Bladder microvascular endothelial cell (primary cell): ENCODE data around the gene VN1R2. TPM values are rescaled to one million over a fixed set of nuclear protein-coding genes. Genes with fewer than 3 reads are reported as not detected.

ENCODE experiments used
- total RNA-seq: library from RNA; depleted of rRNA; stranded (reverse); fragments of >200 nt; gene quantifications from 2 replicates; pipeline ENCODE4 v1.2.3, GENCODE V29; 2014

Gene VN1R2, protein sequence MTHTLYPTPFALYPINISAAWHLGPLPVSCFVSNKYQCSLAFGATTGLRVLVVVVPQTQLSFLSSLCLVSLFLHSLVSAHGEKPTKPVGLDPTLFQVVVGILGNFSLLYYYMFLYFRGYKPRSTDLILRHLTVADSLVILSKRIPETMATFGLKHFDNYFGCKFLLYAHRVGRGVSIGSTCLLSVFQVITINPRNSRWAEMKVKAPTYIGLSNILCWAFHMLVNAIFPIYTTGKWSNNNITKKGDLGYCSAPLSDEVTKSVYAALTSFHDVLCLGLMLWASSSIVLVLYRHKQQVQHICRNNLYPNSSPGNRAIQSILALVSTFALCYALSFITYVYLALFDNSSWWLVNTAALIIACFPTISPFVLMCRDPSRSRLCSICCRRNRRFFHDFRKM
- total RNA-seq, result under 0.01 TPM in 1 of 2 replicates, not detected in the other

GRCh38 chr19:53257715-53258342 is at the start of gene VN1R2:
VN1R2 (plus strand) TSS chr19:53258292; CDS start chr19:53258376, 84 bp downstream.

DNA sequence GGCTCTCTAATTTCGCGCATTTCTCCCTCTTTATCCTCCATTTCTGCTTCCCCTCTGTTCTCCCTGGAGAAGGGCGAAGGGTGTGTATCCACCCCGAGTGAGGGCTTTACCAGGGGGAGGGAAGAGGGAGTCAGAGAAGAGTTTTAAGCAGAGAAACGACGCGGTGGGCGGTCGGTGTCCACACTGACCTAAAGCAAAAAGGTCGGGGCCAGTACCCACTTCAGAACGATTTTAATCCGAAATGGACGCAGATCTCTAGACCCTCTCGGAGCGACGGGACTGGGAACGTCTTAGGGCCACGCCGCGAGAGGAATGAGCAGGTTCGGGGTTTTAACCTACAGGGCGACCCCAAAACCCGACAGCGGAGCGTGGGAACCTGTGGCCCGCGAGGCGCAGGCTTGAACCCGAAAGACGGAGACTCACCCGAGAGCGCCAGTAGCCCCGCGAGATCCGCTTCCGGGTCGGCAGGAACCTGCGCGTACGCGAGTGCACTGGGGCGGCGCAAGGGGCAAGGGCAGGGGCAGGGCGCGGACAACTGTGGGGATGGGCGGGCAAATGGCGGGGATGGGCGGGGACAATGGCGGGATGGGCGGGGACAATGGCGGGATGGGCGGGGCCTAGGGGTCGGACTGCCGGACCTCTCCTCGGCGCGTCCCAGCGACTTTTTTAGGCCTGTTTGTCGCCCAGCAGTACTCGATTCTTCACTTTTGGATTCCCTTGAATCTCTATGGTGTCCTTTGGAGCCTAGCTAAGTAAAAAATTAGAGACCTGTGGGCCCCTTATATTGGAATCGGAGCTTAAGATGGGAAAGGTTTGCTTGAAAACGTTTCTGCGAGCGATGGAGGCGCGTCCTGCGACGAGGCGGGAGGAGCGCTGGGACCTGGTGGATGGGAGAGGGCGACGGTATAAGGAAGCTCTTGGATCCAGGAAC is 3.4 kb upstream of the VN1R2 start, which contains the start of gene ZNF677:
Gene ZNF677 (minus strand): TSS at position 463 of the 931 bp plus-strand sequence. CDS start 3,323 bp downstream, outside the sequence.

GRCh38 chr19:53267623-53268022 is 9.5 kb downstream of the VN1R2 start, which contains the start of gene VN1R4:
VN1R4 (minus strand) TSS chr19:53267723; CDS start chr19:53267665, 58 bp downstream.

Other genes starting within 250 kb of the VN1R2 start
- gene ERVV-1, start 244.4 kb upstream of the VN1R2 start, total RNA-seq, result not detected in 2 replicates
- gene ERVV-2, start 213.6 kb upstream of the VN1R2 start, total RNA-seq, result not detected in 2 replicates
- 11.7 and 28.2 TPM in 2 replicates for gene ZNF160, start 154.9 kb upstream of the VN1R2 start, total RNA-seq
- 2.3 and 2.9 TPM in 2 replicates for gene ZNF415, start 125.4 kb upstream of the VN1R2 start, total RNA-seq
- 5.7 and 8.3 TPM in 2 replicates for gene ZNF347, start 99.2 kb upstream of the VN1R2 start, total RNA-seq
- 1.6 and 2.3 TPM in 2 replicates for gene ZNF665, start 64.9 kb upstream of the VN1R2 start, total RNA-seq
- 10.4 and 23.4 TPM in 2 replicates for gene ZNF677, start 3.4 kb upstream of the VN1R2 start, total RNA-seq
- gene VN1R4, start 9.4 kb downstream of the VN1R2 start, total RNA-seq, result not detected in 2 replicates
- 6.0 and 10.5 TPM in 2 replicates for gene ZNF845, start 75.5 kb downstream of the VN1R2 start, total RNA-seq
- 5.0 and 8.6 TPM in 2 replicates for gene ZNF525, start 107.4 kb downstream of the VN1R2 start, total RNA-seq
- gene ZNF765, start 136.9 kb downstream of the VN1R2 start, total RNA-seq, result 10.0 and 18.0 TPM in 2 replicates
- 6.2 and 11.4 TPM in 2 replicates for gene ZNF761, start 173.7 kb downstream of the VN1R2 start, total RNA-seq
- gene ZNF813, start 209.4 kb downstream of the VN1R2 start, total RNA-seq, result 3.1 and 4.6 TPM in 2 replicates